Measurements from ENCODE around the gene LMLN. TPM values are rescaled to one million over a fixed set of nuclear protein-coding genes. Genes with fewer than 3 reads are reported as not detected.
"Not testable (repeated sequence)": the region's sequence is repeated elsewhere in the genome, so short reads cannot be mapped to it uniquely, and the experiment has no call there.

LMLN gene
- total and polyA plus RNA-seq, 12 donors, result 2.0 to 15.2 (median 10.6) TPM

- no peak overlapping the region for H3K27ac ChIP-seq
- H3K36me3 ChIP-seq, result no peaks in the 10 kb centered on the region
- peaks cover 0 to 8% (median 0%) of the 10 kb centered on the region in 11 donors for H3K9me3 ChIP-seq
- no peaks in the 10 kb centered on the region for H3K4me1 ChIP-seq
- ATAC-seq, result no peak
- no peak for DNase-seq
- H3K4me3 ChIP-seq, result no peak overlapping the region
- no peaks in the 10 kb centered on the region for H3K27me3 ChIP-seq
- 57 to 65% methylated on average over 2 of the region's 2 CpGs for whole genome bisulfite sequencing, 2 donors
- TF ChIP-seq CTCF (IDR thresholded peaks at IDR 0.05), result no peak
- intact Hi-C loops (cut with DNase I), result no loop called here
Observed at GRCh38 chr3:198051836-198052235, 91.8 kb downstream of the LMLN start.

DNA sequence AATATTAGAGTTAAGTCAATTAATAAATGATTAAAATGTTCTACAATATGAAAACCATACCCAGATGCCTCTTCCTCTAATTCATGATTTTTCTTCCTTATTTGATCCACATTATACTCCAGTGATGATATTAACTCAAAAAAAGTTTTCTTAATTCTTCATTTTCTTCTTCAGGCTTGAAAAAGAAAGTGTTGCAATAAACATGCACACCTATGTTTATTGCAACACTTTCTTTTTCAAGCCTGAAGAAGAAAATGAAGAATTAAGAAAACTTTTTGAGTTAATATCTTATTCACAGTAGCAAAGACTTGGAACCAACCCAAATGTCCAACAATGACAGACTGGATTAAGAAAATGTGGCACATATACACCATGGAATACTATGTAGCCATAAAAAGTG lies 93.4 kb downstream of the LMLN start:
- H3K27me3 ChIP-seq, result peaks cover 0 to 11% (median 3%) of the 10 kb centered on the region in 7 donors
- H3K36me3 ChIP-seq; ATAC-seq; DNase-seq; H3K4me1 ChIP-seq; H3K4me3 ChIP-seq; H3K27ac ChIP-seq; intact Hi-C loops (cut with DNase I); H3K9me3 ChIP-seq: not testable (repeated sequence)

DNA sequence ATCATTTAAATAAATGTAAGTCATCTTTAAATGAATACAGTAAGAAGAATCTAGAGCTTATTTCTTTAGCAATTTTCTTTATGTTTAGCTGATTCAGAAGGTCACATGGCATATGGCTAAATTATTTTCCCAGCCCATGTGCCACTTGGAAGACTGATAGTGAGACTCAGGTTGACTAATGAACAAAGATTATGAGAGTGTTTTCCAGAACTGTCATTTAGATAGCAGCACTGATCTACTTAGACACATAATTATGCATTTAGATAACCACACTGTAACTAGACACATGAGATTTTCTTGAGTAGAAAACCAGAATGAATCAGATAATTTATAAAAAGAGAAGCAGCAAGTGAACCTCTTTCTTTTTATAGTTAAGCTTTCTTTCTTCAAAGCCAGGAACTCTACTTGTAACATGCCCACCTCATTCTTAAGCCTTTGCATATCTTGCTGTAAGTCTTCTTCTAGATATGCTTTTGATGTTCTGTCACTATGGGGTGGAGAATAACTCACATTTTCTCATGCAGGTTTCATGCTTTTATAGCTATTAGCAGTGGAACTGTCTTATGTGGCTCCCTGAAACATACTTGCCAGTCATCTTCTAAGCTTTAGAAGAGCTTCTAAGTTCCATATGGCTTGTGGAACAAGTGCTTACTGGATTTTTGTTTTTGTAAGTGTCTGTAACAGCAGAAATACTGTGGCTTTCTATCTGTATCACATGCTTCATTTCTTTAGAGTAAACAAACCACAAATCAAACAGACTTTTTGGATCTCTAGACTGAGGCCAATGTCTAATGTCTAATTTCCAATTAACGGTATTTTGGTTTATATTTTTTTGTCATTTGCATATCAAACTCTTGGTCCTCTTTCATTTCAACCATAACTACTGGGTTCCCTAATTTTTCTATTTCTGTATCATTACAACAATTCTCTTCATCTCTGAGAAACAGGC lies 101.4 kb downstream of the LMLN start:
- no peak for DNase-seq
- Histone ChIP-seq H3K36me3 (no peaks in the 10 kb centered on the region), H3K4me1 (no peaks in the 10 kb centered on the region), H3K9me3 (no peaks in the 10 kb centered on the region), H3K27me3 (peaks cover 0 to 61% (median 18%) of the 10 kb centered on the region in 7 donors), H3K4me3 (no peak overlapping the region), H3K27ac (no peak overlapping the region)
- TF ChIP-seq CTCF (IDR thresholded peaks at IDR 0.05), result no peak
- ATAC-seq, result no peak
- intact Hi-C loops (cut with DNase I), result no loop called here
- WGBS, 2 donors, result 80 to 87% methylated on average over 1 of the region's 1 CpG

DNA sequence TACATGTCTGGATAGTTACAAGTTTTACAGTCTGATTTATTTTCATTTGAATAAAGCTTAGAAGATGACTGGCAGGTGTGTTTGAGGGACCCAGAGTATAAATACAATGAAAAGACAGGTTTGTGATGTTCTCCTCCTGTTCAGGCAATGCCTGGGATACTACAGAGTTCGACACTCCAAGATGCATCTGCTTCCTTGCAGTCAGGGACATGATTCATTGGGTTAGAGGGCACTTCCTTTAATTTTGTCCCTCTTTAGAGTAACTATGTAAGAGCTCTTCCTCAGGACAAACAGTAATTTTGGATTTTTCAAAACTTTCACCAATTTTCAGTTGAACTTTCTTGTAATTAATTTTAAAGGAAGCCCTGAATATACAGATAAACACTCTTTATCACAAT lies 102.0 kb downstream of the LMLN start:
- Histone ChIP-seq H3K27ac (no peak overlapping the region), H3K36me3 (no peaks in the 10 kb centered on the region), H3K9me3 (no peaks in the 10 kb centered on the region), H3K4me1 (no peaks in the 10 kb centered on the region), H3K27me3 (peaks cover 0 to 61% (median 16%) of the 10 kb centered on the region in 7 donors), H3K4me3 (no peak overlapping the region)
- 45 to 53% methylated on average over 1 of the region's 1 CpG for WGBS, 2 donors
- DNase-seq (no peak), ATAC-seq (no peak)
- intact Hi-C loops (cut with DNase I), result no loop called here
- no peak for TF ChIP-seq CTCF (IDR thresholded peaks at IDR 0.05)

DNA sequence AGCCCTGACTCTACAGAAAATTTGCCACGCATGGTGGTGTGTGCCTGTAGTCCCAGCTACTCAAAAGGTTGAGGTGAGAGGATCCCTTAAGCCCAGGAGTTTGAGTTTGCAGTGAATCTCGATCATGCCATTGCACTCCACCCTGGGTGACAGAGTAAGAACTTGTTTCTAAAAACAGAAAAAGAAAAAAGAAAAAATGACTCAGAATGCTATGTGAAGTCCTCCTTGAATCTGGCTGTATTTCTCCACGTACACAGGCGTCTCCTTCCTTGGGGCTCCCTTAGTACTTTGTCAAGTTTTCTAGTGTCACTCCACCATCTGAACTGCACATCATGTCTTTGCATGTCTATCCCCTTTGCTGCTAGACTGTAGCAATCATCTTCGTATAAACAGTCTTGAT lies 104.4 kb downstream of the LMLN start:
- no peaks in the 10 kb centered on the region for H3K4me1 ChIP-seq
- WGBS, 2 donors, result 82 to 84% methylated on average over 5 of the region's 5 CpGs
- H3K27ac ChIP-seq, result no peak overlapping the region
- ATAC-seq (no peak), DNase-seq (no peak)
- TF ChIP-seq CTCF (IDR thresholded peaks at IDR 0.05), result no peak
- H3K4me3 ChIP-seq, result no peak overlapping the region
- H3K9me3 ChIP-seq, result no peaks in the 10 kb centered on the region
- no peaks in the 10 kb centered on the region for H3K36me3 ChIP-seq
- intact Hi-C loops (cut with DNase I), result no loop called here
- peaks cover 0 to 42% (median 16%) of the 10 kb centered on the region in 7 donors for H3K27me3 ChIP-seq
